Naive B cell (primary cell): ENCODE results near the gene INPP5E. TPM values are rescaled to one million over a fixed set of nuclear protein-coding genes. Genes with fewer than 3 reads are reported as not detected.

ENCODE experiments used
- ATAC-seq, 2 donors: fragments of 150-1000 bp; cut with Tn5 transposase; 2 replicates each; pipeline ENCODE4 v1.10.0; 2021; ENCODE audit warnings: low read depth in 2 of 2, mild to moderate bottlenecking in 2 of 2, moderate library complexity in 2 of 2
- DNase-seq: peaks from one replicate; pipeline ENCODE4 v3.0.0; 2022
- H3K27ac Mint-ChIP-seq, 6 donors: one replicate each; pipeline ENCODE4 v1.8.0; 2020 to 2022; ENCODE audit warnings: mild to moderate bottlenecking in 6 of 6, mixed read lengths in 6 of 6, moderate library complexity in 5 of 6, inconsistent platforms in 2 of 6
- H3K27me3 Mint-ChIP-seq, 3 donors: one replicate each; pipeline ENCODE4 v1.8.0; 2021 to 2022; ENCODE audit warnings: mixed read lengths in 3 of 3, mild to moderate bottlenecking in 1 of 3
- H3K36me3 Mint-ChIP-seq, 2 donors: one replicate each; pipeline ENCODE4 v1.8.0; 2020 to 2022; ENCODE audit warnings: mixed read lengths in 2 of 2, inconsistent platforms in 1 of 2, mild to moderate bottlenecking in 1 of 2
- H3K4me1 Mint-ChIP-seq, 3 donors: one replicate each; pipeline ENCODE4 v1.8.0; 2020 to 2022; ENCODE audit warnings: mixed read lengths in 3 of 3, inconsistent platforms in 1 of 3, mild to moderate bottlenecking in 1 of 3, moderate library complexity in 1 of 3
- H3K4me3 Mint-ChIP-seq, 8 donors: one replicate each; pipeline ENCODE4 v1.8.0; 2020 to 2022; ENCODE audit warnings: mild to moderate bottlenecking in 8 of 8, mixed read lengths in 8 of 8, moderate library complexity in 8 of 8, inconsistent platforms in 2 of 8
- H3K9me3 Mint-ChIP-seq, 7 donors: one replicate each; pipeline ENCODE4 v1.8.0; 2020 to 2022; ENCODE audit warnings: mixed read lengths in 7 of 7, mild to moderate bottlenecking in 5 of 7, inconsistent platforms in 2 of 7, moderate library complexity in 1 of 7
- polyA plus RNA-seq, 6 donors: library from polyadenylated mRNA; unstranded; fragments of 300-500 nt; fragmentation: Illumina TruSeq; gene quantifications; one replicate each; pipeline ENCODE4 v1.2.3, GENCODE V29; 2021; ENCODE audit warnings: low read depth in 6 of 6

INPP5E gene
- polyA plus RNA-seq, 6 donors from 2014 or later: 0.61 to 6.8 (median 3.2) TPM

GRCh38 chr9:136381966-136382513, 57.6 kb downstream of the INPP5E start:
- no peak for ATAC-seq
- H3K27me3 Mint-ChIP-seq: no peaks in the 10 kb centered on the region
- no peak overlapping the region for H3K4me3 Mint-ChIP-seq
- DNase-seq: no peak
- peaks cover 0 to 5% of the 10 kb centered on the region in 2 donors for H3K36me3 Mint-ChIP-seq
- H3K9me3 Mint-ChIP-seq: no peaks in the 10 kb centered on the region
- peak overlapping the region in 1 of 6 donors; percentile 74 for H3K27ac Mint-ChIP-seq
- H3K4me1 Mint-ChIP-seq: peaks cover 0 to 4% (median 0%) of the 10 kb centered on the region in 3 donors

- Mint-ChIP-seq H3K36me3 (peaks cover 0 to 5% of the 10 kb centered on the region in 2 donors), H3K4me1 (peaks cover 0 to 4% (median 0%) of the 10 kb centered on the region in 3 donors), H3K4me3 (no peak overlapping the region), H3K27me3 (no peaks in the 10 kb centered on the region), H3K27ac (no peak overlapping the region), H3K9me3 (no peaks in the 10 kb centered on the region)
- DNase-seq (no peak), ATAC-seq (no peak)
Observed at GRCh38 chr9:136381311-136381710, 58.3 kb downstream of the INPP5E start.

- Mint-ChIP-seq H3K9me3 (no peaks in the 10 kb centered on the region), H3K36me3 (peaks cover 0 to 5% of the 10 kb centered on the region in 2 donors), H3K4me1 (peaks cover 0 to 4% (median 0%) of the 10 kb centered on the region in 3 donors), H3K27ac (no peak overlapping the region), H3K4me3 (no peak overlapping the region), H3K27me3 (no peaks in the 10 kb centered on the region)
- DNase-seq: no peak
- no peak for ATAC-seq
Observed at GRCh38 chr9:136380381-136380780, 59.3 kb downstream of the INPP5E start.

GRCh38 chr9:136379891-136380290, 59.8 kb downstream of the INPP5E start:
- H3K9me3 Mint-ChIP-seq: no peaks in the 10 kb centered on the region
- no peak for DNase-seq
- no peaks in the 10 kb centered on the region for H3K27me3 Mint-ChIP-seq
- H3K27ac Mint-ChIP-seq: no peak overlapping the region
- H3K36me3 Mint-ChIP-seq: peaks cover 0 to 5% of the 10 kb centered on the region in 2 donors
- peaks cover 0 to 4% (median 0%) of the 10 kb centered on the region in 3 donors for H3K4me1 Mint-ChIP-seq
- ATAC-seq: no peak
- H3K4me3 Mint-ChIP-seq: no peak overlapping the region

GRCh38 chr9:136379401-136379800, 60.2 kb downstream of the INPP5E start:
- Mint-ChIP-seq H3K4me1 (peaks cover 0 to 4% (median 0%) of the 10 kb centered on the region in 3 donors), H3K9me3 (no peaks in the 10 kb centered on the region), H3K36me3 (peaks cover 0 to under 1% of the 10 kb centered on the region in 2 donors), H3K4me3 (no peak overlapping the region), H3K27ac (no peak overlapping the region), H3K27me3 (no peaks in the 10 kb centered on the region)
- ATAC-seq (no peak), DNase-seq (no peak)

GRCh38 chr9:136379003-136379287, 60.7 kb downstream of the INPP5E start:
- peaks cover 0 to 4% (median 0%) of the 10 kb centered on the region in 3 donors for H3K4me1 Mint-ChIP-seq
- no peak overlapping the region for H3K27ac Mint-ChIP-seq
- ATAC-seq (no peak), DNase-seq (no peak)
- no peaks in the 10 kb centered on the region for H3K9me3 Mint-ChIP-seq
- H3K36me3 Mint-ChIP-seq: no peaks in the 10 kb centered on the region
- H3K27me3 Mint-ChIP-seq: no peaks in the 10 kb centered on the region
- H3K4me3 Mint-ChIP-seq: no peak overlapping the region

Other genes starting within 250 kb of the INPP5E start
- gene LHX3, start 234.7 kb downstream of the INPP5E start, polyA plus RNA-seq: not detected
- gene QSOX2, start 194.0 kb downstream of the INPP5E start, polyA plus RNA-seq: 1 to 10 TPM; 2.8 to 4.6 (median 3.7) TPM
- gene CCDC187, start 135.8 kb downstream of the INPP5E start, polyA plus RNA-seq: 1 to 10 TPM in 3 of 6 donors, under 1 TPM in 3; 0.38 to 4.3 (median 1.5) TPM
- gene GPSM1, start 112.3 kb downstream of the INPP5E start, polyA plus RNA-seq: 1 to 10 TPM in 2 of 6 donors, under 1 TPM in 3, not detected in 1; 0.69 to 1.6 (median 0.94) TPM
- gene DNLZ, start 76.1 kb downstream of the INPP5E start, polyA plus RNA-seq: 10 to 100 TPM; 42.2 to 93.0 (median 57.2) TPM
- gene CARD9, start 66.2 kb downstream of the INPP5E start, polyA plus RNA-seq: under 1 TPM in 5 of 6 donors, not detected in 1; 0.16 to 0.52 (median 0.33) TPM
- gene SNAPC4, start 39.7 kb downstream of the INPP5E start, polyA plus RNA-seq: 1 to 10 TPM in 5 of 6 donors, not detected in 1; 1.1 to 2.1 (median 1.3) TPM
- 10 to 100 TPM in 5 of 6 donors, 1 to 10 TPM in 1; 6.4 to 15.8 (median 14.4) TPM for gene ENTR1, start 29.2 kb downstream of the INPP5E start, polyA plus RNA-seq
- 10 to 100 TPM; 28.1 to 39.8 (median 35.1) TPM for gene PMPCA, start 29.2 kb downstream of the INPP5E start, polyA plus RNA-seq
- 10 to 100 TPM; 10.3 to 35.2 (median 20.0) TPM for gene SEC16A, start 43.2 kb upstream of the INPP5E start, polyA plus RNA-seq
- gene NOTCH1, start 106.2 kb upstream of the INPP5E start, polyA plus RNA-seq: 1 to 10 TPM in 5 of 6 donors, under 1 TPM in 1; 0.05 to 8.0 (median 2.4) TPM
- under 1 TPM in 2 of 6 donors, not detected in 4; 0.33 TPM for gene EGFL7, start 223.1 kb upstream of the INPP5E start, polyA plus RNA-seq
- gene AGPAT2, start 247.6 kb upstream of the INPP5E start, polyA plus RNA-seq: 10 to 100 TPM; 36.1 to 59.9 (median 48.0) TPM